Activated CD4-positive, alpha-beta memory T cell treated with anti-CD3 and anti-CD28 coated beads for 36 hours (primary cell): ENCODE results near the gene MAVS. TPM values are rescaled to one million over a fixed set of nuclear protein-coding genes. Genes with fewer than 3 reads are reported as not detected.
"Not testable (repeated sequence)": the region's sequence is repeated elsewhere in the genome, so short reads cannot be mapped to it uniquely, and the experiment has no call there.

Experiments used
- CTCF ChIA-PET: fragments of 350-600 bp; sonication (Branson Sonifier 250); formaldehyde crosslinking; loops from one replicate; lab custom pipeline; 2021; ENCODE audit warnings: antibody characterized with exemption, inconsistent platforms; lab: Charles Lee
- POLR2A ChIA-PET: fragments of 350-600 bp; sonication (Branson Sonifier 250); formaldehyde crosslinking; loops from one replicate; lab custom pipeline; 2021; ENCODE audit warnings: antibody characterized with exemption; lab: Charles Lee
- DNase-seq: peaks from one replicate; pipeline ENCODE4 v3.0.0-alpha.2; 2020
- H3K27ac Mint-ChIP-seq: one replicate; pipeline ENCODE4 v1.8.0; 2021; ENCODE audit warnings: mixed read lengths
- H3K27me3 Mint-ChIP-seq: one replicate; pipeline ENCODE4 v1.8.0; 2021; ENCODE audit warnings: mixed read lengths
- H3K36me3 Mint-ChIP-seq: one replicate; pipeline ENCODE4 v1.8.0; 2021; ENCODE audit warnings: mixed read lengths
- H3K4me1 Mint-ChIP-seq: one replicate; pipeline ENCODE4 v1.8.0; 2021; ENCODE audit warnings: low read depth, mixed read lengths
- H3K4me3 Mint-ChIP-seq: one replicate; pipeline ENCODE4 v1.8.0; 2021; ENCODE audit warnings: mild to moderate bottlenecking, mixed read lengths
- H3K9me3 Mint-ChIP-seq: one replicate; pipeline ENCODE4 v1.8.0; 2021; ENCODE audit warnings: mixed read lengths
- intact Hi-C: fragments of 100-400 bp; cut with micrococcal nuclease; formaldehyde crosslinking; loops from one replicate; pipeline ENCODE4 v1.15.1; 2023
- total RNA-seq, 2 experiments: library from RNA; stranded (reverse); gene quantifications; one replicate each; pipeline ENCODE4 v1.2.3, GENCODE V29; 2021

MAVS gene
- total RNA-seq, 2 experiments from 2014 or later, result 22.2 to 24.2 TPM

- ChIA-PET CTCF (interaction anchor here (1.2 kb wide), 1 partner anchor 17 kb away, joined by 6 read pairs; no protein-coding TSS in a partner anchor), POLR2A (interaction anchor here (0.5 kb wide), 1 partner anchor 8 kb away, joined by 3 read pairs; no protein-coding TSS in a partner anchor)
- DNase-seq, result no peak
- H3K4me1 Mint-ChIP-seq, result peaks cover 2% of the 10 kb centered on the region
- intact Hi-C loops, result no loop called here
- peaks cover 28% of the 10 kb centered on the region for H3K36me3 Mint-ChIP-seq
- no peaks in the 10 kb centered on the region for H3K27me3 Mint-ChIP-seq
- H3K4me3 Mint-ChIP-seq, result no peak overlapping the region
- no peaks in the 10 kb centered on the region for H3K9me3 Mint-ChIP-seq
- no peak overlapping the region for H3K27ac Mint-ChIP-seq
Measured at GRCh38 chr20:3871550-3872265, 25.1 kb downstream of the MAVS start.

GRCh38 chr20:3873507-3873906 is 26.9 kb downstream of the MAVS start:
- H3K27ac Mint-ChIP-seq, result no peak overlapping the region
- H3K9me3 Mint-ChIP-seq, result no peaks in the 10 kb centered on the region
- CTCF ChIA-PET, result no interaction called here
- H3K27me3 Mint-ChIP-seq, result no peaks in the 10 kb centered on the region
- H3K4me1 Mint-ChIP-seq, result peaks cover 4% of the 10 kb centered on the region
- no peak overlapping the region for H3K4me3 Mint-ChIP-seq
- POLR2A ChIA-PET, result no interaction called here
- no peak for DNase-seq
- H3K36me3 Mint-ChIP-seq, result peaks cover 28% of the 10 kb centered on the region
- intact Hi-C loops, result no loop called here

GRCh38 chr20:3874194-3874844 is 27.7 kb downstream of the MAVS start:
- Mint-ChIP-seq H3K4me1 (peaks cover 4% of the 10 kb centered on the region), H3K27me3 (no peaks in the 10 kb centered on the region), H3K9me3 (no peaks in the 10 kb centered on the region), H3K4me3 (no peak overlapping the region), H3K27ac (no peak overlapping the region), H3K36me3 (peaks cover 28% of the 10 kb centered on the region)
- DNase-seq, result no peak
- CTCF ChIA-PET, result interaction anchor here (1.0 kb wide), 1 partner anchor 19 kb away, joined by 3 read pairs; no protein-coding TSS in a partner anchor
- POLR2A ChIA-PET, result no interaction called here
- intact Hi-C loops, result no loop called here

- Mint-ChIP-seq H3K4me1 (peaks cover 4% of the 10 kb centered on the region), H3K27me3 (no peaks in the 10 kb centered on the region), H3K36me3 (peaks cover 28% of the 10 kb centered on the region), H3K9me3 (no peaks in the 10 kb centered on the region), H3K27ac (no peak overlapping the region), H3K4me3 (no peak overlapping the region)
- DNase-seq, result no peak
- POLR2A ChIA-PET, result interaction anchor here (0.6 kb wide), 1 partner anchor 20 kb away, joined by 3 read pairs; no protein-coding TSS in a partner anchor
- CTCF ChIA-PET, result interaction anchor here (1.0 to 1.6 kb wide), 2 partner anchors 20 to 209 kb away, joined by 3 to 5 read pairs; no protein-coding TSS in a partner anchor
- intact Hi-C loops, result no loop called here
Measured at GRCh38 chr20:3875378-3875974, 28.8 kb downstream of the MAVS start.

- intact Hi-C loops, result no loop called here
- ChIA-PET CTCF (interaction anchor here (0.6 to 1.6 kb wide), 2 partner anchors 59 to 209 kb away, joined by 3 to 5 read pairs; no protein-coding TSS in a partner anchor), POLR2A (no interaction called here)
- no peak for DNase-seq
- no peak overlapping the region for H3K4me3 Mint-ChIP-seq
- no peak overlapping the region for H3K27ac Mint-ChIP-seq
- H3K9me3 Mint-ChIP-seq, result no peaks in the 10 kb centered on the region
- H3K27me3 Mint-ChIP-seq, result no peaks in the 10 kb centered on the region
- H3K4me1 Mint-ChIP-seq, result peaks cover 4% of the 10 kb centered on the region
- H3K36me3 Mint-ChIP-seq, result peaks cover 23% of the 10 kb centered on the region
Measured at GRCh38 chr20:3876000-3876399, 29.4 kb downstream of the MAVS start.

DNA sequence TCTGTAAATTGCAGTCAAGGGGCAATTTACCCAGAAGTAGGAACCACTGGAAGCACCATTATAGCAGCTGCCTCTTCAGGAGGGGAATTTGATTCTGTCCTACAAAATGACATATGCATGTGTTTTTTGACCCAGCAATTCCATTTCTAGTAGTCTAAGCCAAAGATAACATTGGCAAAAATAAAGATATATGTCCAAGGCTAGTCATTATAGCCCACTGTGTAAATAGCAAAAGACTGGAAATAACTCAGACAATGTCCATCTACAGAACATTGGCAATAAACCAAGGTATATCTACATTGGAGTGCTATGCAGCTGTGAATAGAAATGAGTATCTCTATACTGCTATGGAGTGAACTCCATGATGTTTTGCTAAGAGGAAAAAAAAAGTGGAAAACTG is 30.0 kb downstream of the MAVS start:
- POLR2A ChIA-PET, result interaction anchor here (1.7 kb wide), 1 partner anchor 11 kb away, joined by 6 read pairs; no protein-coding TSS in a partner anchor
- Mint-ChIP-seq H3K4me3 (no peak overlapping the region), H3K27ac (no peak overlapping the region), H3K9me3 (no peaks in the 10 kb centered on the region), H3K36me3 (peaks cover 19% of the 10 kb centered on the region), H3K4me1 (peaks cover 4% of the 10 kb centered on the region), H3K27me3 (no peaks in the 10 kb centered on the region)
- intact Hi-C loops, result no loop called here
- no peak for DNase-seq
- CTCF ChIA-PET, result interaction anchor here (0.6 to 1.6 kb wide), 2 partner anchors 58 to 208 kb away, joined by 3 to 5 read pairs; no protein-coding TSS in a partner anchor

GRCh38 chr20:3878921-3879274 is 32.3 kb downstream of the MAVS start:
- H3K27me3 Mint-ChIP-seq, H3K4me1 Mint-ChIP-seq, H3K27ac Mint-ChIP-seq, intact Hi-C loops, H3K36me3 Mint-ChIP-seq, DNase-seq, H3K4me3 Mint-ChIP-seq, H3K9me3 Mint-ChIP-seq, POLR2A ChIA-PET: not testable (repeated sequence)
- CTCF ChIA-PET, result interaction anchor here (0.7 kb wide), 1 partner anchor 28 kb away, joined by 3 read pairs; no protein-coding TSS in a partner anchor

GRCh38 chr20:3885715-3886114 is 39.1 kb downstream of the MAVS start:
- intact Hi-C loops, result loop anchor here (5.0 kb wide), 2 partner anchors 88 to 197 kb away; partner anchors contain the start of gene CDC25B
- peaks cover 14% of the 10 kb centered on the region for H3K4me1 Mint-ChIP-seq
- H3K9me3 Mint-ChIP-seq, result no peaks in the 10 kb centered on the region
- no peaks in the 10 kb centered on the region for H3K27me3 Mint-ChIP-seq
- H3K4me3 Mint-ChIP-seq, result no peak overlapping the region
- H3K36me3 Mint-ChIP-seq, result peaks cover 16% of the 10 kb centered on the region
- POLR2A ChIA-PET, result no interaction called here
- CTCF ChIA-PET, result interaction anchor here (1.1 kb wide), 1 partner anchor 199 kb away, joined by 6 read pairs; no protein-coding TSS in a partner anchor
- DNase-seq, result no peak
- no peak overlapping the region for H3K27ac Mint-ChIP-seq

- H3K4me3 Mint-ChIP-seq, result peak overlapping the region; percentile 91
- intact Hi-C loops, result loop anchor here (2.0 to 5.0 kb wide), 3 partner anchors 91 to 194 kb away; partner anchors contain the start of genes CDC25B and RNF24
- peaks cover 34% of the 10 kb centered on the region for H3K36me3 Mint-ChIP-seq
- no peaks in the 10 kb centered on the region for H3K9me3 Mint-ChIP-seq
- H3K4me1 Mint-ChIP-seq, result peaks cover 33% of the 10 kb centered on the region
- peak overlapping the region; percentile 92 for H3K27ac Mint-ChIP-seq
- CTCF ChIA-PET, result interaction anchor here (0.6 to 1.8 kb wide), 7 partner anchors 10 to 197 kb away, joined by 3 to 8 read pairs (median 3); no protein-coding TSS in a partner anchor
- no peaks in the 10 kb centered on the region for H3K27me3 Mint-ChIP-seq
- POLR2A ChIA-PET, result interaction anchor here (0.6 to 1.4 kb wide), 5 partner anchors 10 to 102 kb away, joined by 3 to 6 read pairs (median 4); partner anchors contain the start of gene CDC25B
- DNase-seq, result no peak
Measured at GRCh38 chr20:3887876-3888620, 41.4 kb downstream of the MAVS start.

DNA sequence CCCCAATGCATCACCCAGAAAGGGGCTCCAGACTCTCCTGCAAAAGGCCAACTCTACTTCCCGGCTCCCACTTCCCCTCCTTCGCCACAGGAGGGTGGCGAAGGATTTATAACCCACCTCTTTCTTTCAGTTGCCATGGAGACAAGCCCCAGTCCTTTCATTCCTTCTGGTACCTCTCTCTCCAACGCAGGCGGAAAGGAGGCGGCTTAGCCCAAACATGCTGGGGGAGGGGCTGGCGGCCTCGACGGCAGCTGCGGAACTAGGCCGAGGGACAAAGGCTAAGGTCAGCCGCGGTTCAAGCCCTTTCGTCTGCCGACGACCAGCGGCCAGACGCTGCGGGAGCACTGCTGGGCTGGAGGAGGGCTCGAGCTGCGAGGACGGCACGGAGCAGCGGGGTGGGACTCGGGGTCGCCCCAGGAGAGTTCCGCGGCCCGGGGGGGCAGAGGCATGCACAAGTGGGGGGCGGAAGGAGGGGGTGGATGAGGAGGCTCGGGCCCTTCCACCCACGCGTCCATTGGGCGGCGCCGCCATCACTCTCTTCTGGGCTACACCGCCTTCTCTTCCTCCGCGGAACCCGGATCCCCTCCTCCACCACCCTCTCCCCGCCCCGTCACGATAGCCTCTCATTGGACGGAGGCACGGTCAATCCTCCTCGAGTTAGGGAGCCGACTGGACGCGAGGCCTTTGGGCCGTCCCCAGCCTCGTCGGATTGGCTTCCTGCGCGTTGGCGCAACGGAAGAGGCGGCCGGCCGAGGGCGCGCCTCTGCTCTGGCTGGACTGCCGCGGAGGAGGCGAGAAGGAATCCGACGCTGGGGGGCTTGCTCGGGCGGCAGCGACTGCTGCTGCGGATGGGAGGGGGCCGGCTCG is 42.2 kb downstream of the MAVS start, which contains the start of gene PANK2:
Gene PANK2 (plus strand): TSS at position 766 of the 867 bp plus-strand sequence.
- intact Hi-C loops, result loop anchor here (1.0 to 5.0 kb wide), 4 partner anchors 18 to 193 kb away; partner anchors contain the start of genes CDC25B and RNF24
- peak within 1 kb of the TSS; percentile 92 for H3K4me3 Mint-ChIP-seq
- ChIA-PET CTCF (interaction anchor here (1.1 to 1.5 kb wide), 3 partner anchors 9 to 196 kb away, joined by 4 to 8 read pairs (median 4); no protein-coding TSS in a partner anchor), POLR2A (interaction anchor here (0.6 to 1.4 kb wide), 3 partner anchors 11 to 101 kb away, joined by 4 to 6 read pairs (median 4); partner anchors contain the start of gene CDC25B)
- H3K4me1 Mint-ChIP-seq, result peaks cover 40% of the 10 kb centered on the region
- no peaks in the 10 kb centered on the region for H3K9me3 Mint-ChIP-seq
- peaks cover 39% of the 10 kb centered on the region for H3K36me3 Mint-ChIP-seq
- H3K27ac Mint-ChIP-seq, result peak within 1 kb of the TSS; percentile 97
- DNase-seq, result peak; percentile 99
- no peaks in the 10 kb centered on the region for H3K27me3 Mint-ChIP-seq
